Ascending aorta (tissue), 2 donors: ENCODE data around the gene ADAMTS6. TPM values are rescaled to one million over a fixed set of nuclear protein-coding genes. Genes with fewer than 3 reads are reported as not detected.

ENCODE experiments used
- DNase-seq, 2 donors: peaks; one replicate each; pipeline ENCODE4 v3.0.0-alpha.2; 2019; ENCODE audit warnings: low spot score in 2 of 2
- H3K27ac ChIP-seq, 2 donors: fragments of 200-600 bp; sonication (generic); one replicate each; pipeline ENCODE4 v1.5.1; 2016 to 2017; ENCODE audit warnings: mild to moderate bottlenecking in 1 of 2
- H3K27me3 ChIP-seq: fragments of 200-600 bp; sonication (generic); one replicate; pipeline ENCODE4 v1.5.1; 2017
- H3K36me3 ChIP-seq, 2 donors: fragments of 200-600 bp; sonication (generic); one replicate each; pipeline ENCODE4 v1.5.1; 2016
- H3K4me1 ChIP-seq, 2 donors: fragments of 200-600 bp; sonication (generic); one replicate each; pipeline ENCODE4 v1.5.1; 2016 to 2017; ENCODE audit warnings: mild to moderate bottlenecking in 1 of 2
- H3K4me3 ChIP-seq, 2 donors: fragments of 200-600 bp; sonication (generic); one replicate each; pipeline ENCODE4 v1.5.1; 2016 to 2017; ENCODE audit warnings: mild to moderate bottlenecking in 1 of 2
- H3K9me3 ChIP-seq, 2 donors: fragments of 200-600 bp; sonication (generic); one replicate each; pipeline ENCODE4 v1.5.1; 2016
- CTCF ChIP-seq, 3 experiments: fragments of 200-600 bp in 2 of 3; fragments of 450-650 bp in 1 of 3; sonication (generic) in 2 of 3; IDR thresholded peaks; one replicate each; pipeline ENCODE4 v1.5.1; 2016 to 2019; ENCODE audit warnings: antibody characterized with exemption in 3 of 3, mild to moderate bottlenecking in 1 of 3, moderate library complexity in 1 of 3
- intact Hi-C: fragments of 100-400 bp; cut with DNase I; formaldehyde crosslinking; loops from one replicate; pipeline ENCODE4 v1.15.1; 2023
- total RNA-seq: library from RNA; depleted of rRNA; stranded (reverse); fragments of >200 nt; gene quantifications from one replicate; pipeline ENCODE4 v1.1.0, GENCODE V29; 2016

Gene ADAMTS6
- total RNA-seq, 1 donor from 2014 or later: 8.9 TPM

DNA sequence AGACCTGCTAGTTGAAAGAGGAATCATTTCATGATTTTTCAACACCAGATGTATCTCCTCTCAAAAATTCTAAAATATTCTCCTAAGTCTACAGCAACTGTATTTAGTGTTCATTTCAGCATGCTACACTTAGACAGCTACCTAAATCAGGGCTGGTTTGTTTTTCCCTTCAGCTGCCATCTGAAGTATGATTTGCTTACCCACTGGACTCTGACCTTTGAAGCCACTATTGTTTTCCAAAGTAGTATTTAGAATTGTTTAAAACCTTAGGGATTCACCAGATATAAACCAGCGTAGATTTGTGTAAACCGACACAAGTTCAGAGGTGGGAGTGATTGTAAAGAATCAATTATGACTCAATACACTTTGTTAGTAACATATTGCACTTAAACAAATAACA lies 193.1 kb downstream of the ADAMTS6 start:
- intact Hi-C loops: no loop called here
- H3K4me1 ChIP-seq: peaks cover 0 to 3% of the 10 kb centered on the region in 2 donors
- H3K27me3 ChIP-seq: no peaks in the 10 kb centered on the region
- H3K36me3 ChIP-seq: no peaks in the 10 kb centered on the region
- no peak overlapping the region for H3K27ac ChIP-seq
- no peaks in the 10 kb centered on the region for H3K9me3 ChIP-seq
- no peak overlapping the region for H3K4me3 ChIP-seq
- no peak for TF ChIP-seq CTCF (IDR thresholded peaks at IDR 0.05)
- DNase-seq: no peak

DNA sequence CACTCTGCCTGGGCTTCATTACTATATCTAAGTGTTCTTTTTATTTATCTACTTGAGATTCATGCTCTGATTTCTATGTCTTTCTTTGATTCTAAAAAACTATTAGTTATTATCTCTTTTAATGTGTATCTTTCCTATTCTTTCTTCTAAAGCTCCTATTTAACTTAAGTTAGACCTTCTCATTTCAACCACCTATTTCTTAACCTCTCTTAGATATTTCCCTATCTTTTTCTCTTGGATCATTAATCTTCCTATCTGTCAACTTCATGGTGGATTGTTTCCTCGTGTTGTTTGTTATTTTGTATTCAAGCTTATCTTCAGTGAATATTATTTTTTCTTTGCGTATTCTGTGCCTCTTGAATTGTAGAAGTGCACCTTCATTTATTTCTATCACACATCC lies 202.1 kb downstream of the ADAMTS6 start:
- H3K4me3 ChIP-seq: no peak overlapping the region
- H3K27me3 ChIP-seq: no peaks in the 10 kb centered on the region
- intact Hi-C loops: no loop called here
- H3K4me1 ChIP-seq: no peaks in the 10 kb centered on the region
- no peaks in the 10 kb centered on the region for H3K36me3 ChIP-seq
- no peak overlapping the region for H3K27ac ChIP-seq
- DNase-seq: no peak
- H3K9me3 ChIP-seq: no peaks in the 10 kb centered on the region
- TF ChIP-seq CTCF (IDR thresholded peaks at IDR 0.05): no peak

- intact Hi-C loops: no loop called here
- no peak for TF ChIP-seq CTCF (IDR thresholded peaks at IDR 0.05)
- Histone ChIP-seq H3K9me3 (no peaks in the 10 kb centered on the region), H3K27ac (no peak overlapping the region), H3K36me3 (no peaks in the 10 kb centered on the region), H3K4me3 (no peak overlapping the region), H3K27me3 (no peaks in the 10 kb centered on the region), H3K4me1 (no peaks in the 10 kb centered on the region)
- no peak for DNase-seq
Measured at GRCh38 chr5:65276178-65276890, 205.4 kb downstream of the ADAMTS6 start.

DNA sequence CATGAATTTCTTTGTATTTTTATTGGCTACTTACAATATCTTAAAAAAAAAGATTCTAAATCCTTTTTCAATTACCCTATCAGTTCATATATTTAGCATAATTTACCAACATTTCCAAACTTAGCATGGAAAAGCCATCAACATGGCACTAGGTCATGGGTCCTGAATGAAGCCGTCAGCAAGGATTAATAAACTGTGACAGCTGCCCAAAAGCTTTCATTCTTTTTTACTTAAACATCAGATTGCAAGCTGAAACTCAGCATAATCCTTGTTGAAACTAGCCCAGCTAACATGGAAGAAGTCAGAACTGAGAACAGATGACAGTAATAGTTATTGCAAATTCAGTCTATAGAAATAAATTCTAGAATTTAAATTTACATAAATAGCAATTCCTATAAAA lies 209.8 kb downstream of the ADAMTS6 start:
- DNase-seq: no peak
- Histone ChIP-seq H3K27ac (no peak overlapping the region), H3K9me3 (no peaks in the 10 kb centered on the region), H3K27me3 (no peaks in the 10 kb centered on the region), H3K36me3 (no peaks in the 10 kb centered on the region), H3K4me1 (no peaks in the 10 kb centered on the region), H3K4me3 (no peak overlapping the region)
- intact Hi-C loops: no loop called here
- TF ChIP-seq CTCF (IDR thresholded peaks at IDR 0.05): no peak

GRCh38 chr5:65268525-65268924 lies 213.2 kb downstream of the ADAMTS6 start:
- no peaks in the 10 kb centered on the region for H3K9me3 ChIP-seq
- intact Hi-C loops: no loop called here
- no peak overlapping the region for H3K27ac ChIP-seq
- no peak overlapping the region for H3K4me3 ChIP-seq
- H3K36me3 ChIP-seq: no peaks in the 10 kb centered on the region
- no peak for TF ChIP-seq CTCF (IDR thresholded peaks at IDR 0.05)
- DNase-seq: no peak
- H3K27me3 ChIP-seq: no peaks in the 10 kb centered on the region
- no peaks in the 10 kb centered on the region for H3K4me1 ChIP-seq

DNA sequence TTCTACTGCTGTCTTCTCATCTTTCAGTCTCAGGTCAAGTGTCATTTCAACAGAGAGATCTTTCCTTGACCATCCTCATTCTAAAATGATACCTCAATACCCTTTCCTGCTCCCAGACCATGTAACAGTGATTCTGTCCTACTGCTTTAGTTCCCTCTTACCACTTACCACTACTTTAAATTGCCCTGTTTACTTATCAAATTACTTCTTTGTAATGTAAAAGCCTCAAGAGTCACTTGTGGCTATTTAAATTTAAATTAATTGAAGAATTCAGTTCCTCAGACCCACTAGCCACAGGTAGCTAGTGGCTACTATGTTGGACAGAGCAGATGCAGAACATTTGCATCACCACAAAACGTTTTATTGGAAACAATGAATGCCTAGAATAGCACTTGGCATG lies 217.3 kb downstream of the ADAMTS6 start:
- no peak for TF ChIP-seq CTCF (IDR thresholded peaks at IDR 0.05)
- no peaks in the 10 kb centered on the region for H3K36me3 ChIP-seq
- H3K4me3 ChIP-seq: no peak overlapping the region
- no peaks in the 10 kb centered on the region for H3K9me3 ChIP-seq
- DNase-seq: no peak
- no peaks in the 10 kb centered on the region for H3K27me3 ChIP-seq
- intact Hi-C loops: no loop called here
- peaks cover 4 to 10% of the 10 kb centered on the region in 2 donors for H3K4me1 ChIP-seq
- H3K27ac ChIP-seq: no peak overlapping the region
